HFFc6 (cell line): ENCODE results near the gene MAGI1. TPM values are rescaled to one million over a fixed set of nuclear protein-coding genes. Genes with fewer than 3 reads are reported as not detected.

ENCODE experiments used
- DNase-seq: peaks from one replicate; pipeline ENCODE4 v3.0.0-alpha.2; 2018
- H3K27ac Mint-ChIP-seq: 2 replicates; pipeline ENCODE4 v1.8.0; 2020; ENCODE audit warnings: mild to moderate bottlenecking, mixed read lengths
- H3K27me3 Mint-ChIP-seq: 2 replicates; pipeline ENCODE4 v1.8.0; 2021; ENCODE audit warnings: mild to moderate bottlenecking, moderate library complexity, mixed read lengths; ENCODE audit not compliant: insufficient read depth
- H3K36me3 Mint-ChIP-seq: 2 replicates; pipeline ENCODE4 v1.8.0; 2021; ENCODE audit warnings: low read depth, mixed read lengths
- H3K4me1 Mint-ChIP-seq: 2 replicates; pipeline ENCODE4 v1.8.0; 2020; ENCODE audit warnings: low read depth, mixed read lengths
- H3K4me3 Mint-ChIP-seq: 2 replicates; pipeline ENCODE4 v1.8.0; 2020; ENCODE audit warnings: mild to moderate bottlenecking, moderate library complexity, mixed read lengths
- H3K9me3 Mint-ChIP-seq: 2 replicates; pipeline ENCODE4 v1.8.0; 2020; ENCODE audit warnings: mild to moderate bottlenecking, mixed read lengths
- CTCF ChIP-seq: fragments of 200-600 bp; sonication (generic); IDR thresholded peaks from 2 replicates; pipeline ENCODE4 v1.5.0; 2021; ENCODE audit warnings: antibody characterized with exemption, mild to moderate bottlenecking
- total RNA-seq, 6 experiments: library from RNA; stranded (reverse); fragmentation: NEBNext Ultra II Directional; extraction: Animal tissue kit (Norgen Biotek cat#: 25700); gene quantifications; 2 replicates in 1 of 6; 3 replicates in 5 of 6; pipeline ENCODE4 v1.2.3, GENCODE V29; 2021

The MAGI1 gene
- total RNA-seq, 6 experiments from 2014 or later = 21.1 to 30.5 (median 22.4) TPM

GRCh38 chr3:65436580-65436979 is 602.1 kb downstream of the MAGI1 start:
- Mint-ChIP-seq H3K36me3 (peaks cover 10% of the 10 kb centered on the region; the same call in 1 of the 2 replicates), H3K27me3 (no peaks in the 10 kb centered on the region), H3K4me3 (no peak overlapping the region), H3K9me3 (no peaks in the 10 kb centered on the region), H3K4me1 (no peaks in the 10 kb centered on the region), H3K27ac (no peak overlapping the region)
- no peak for DNase-seq
- TF ChIP-seq CTCF = peak; percentile 48

- Mint-ChIP-seq H3K36me3 (peaks cover 19% of the 10 kb centered on the region), H3K27ac (no peak overlapping the region), H3K27me3 (no peaks in the 10 kb centered on the region), H3K4me3 (no peak overlapping the region), H3K4me1 (no peaks in the 10 kb centered on the region), H3K9me3 (no peaks in the 10 kb centered on the region)
- no peak for DNase-seq
- no peak for TF ChIP-seq CTCF
Observed at GRCh38 chr3:65433480-65433879, 605.2 kb downstream of the MAGI1 start.

- Mint-ChIP-seq H3K36me3 (peaks cover 19% of the 10 kb centered on the region), H3K4me1 (no peaks in the 10 kb centered on the region), H3K9me3 (no peaks in the 10 kb centered on the region), H3K27me3 (no peaks in the 10 kb centered on the region), H3K27ac (no peak overlapping the region), H3K4me3 (no peak overlapping the region)
- TF ChIP-seq CTCF = no peak
- no peak for DNase-seq
Observed at GRCh38 chr3:65432388-65433003, 606.2 kb downstream of the MAGI1 start.

GRCh38 chr3:65425880-65426279 is 612.8 kb downstream of the MAGI1 start:
- H3K9me3 Mint-ChIP-seq = no peaks in the 10 kb centered on the region
- no peaks in the 10 kb centered on the region for H3K4me1 Mint-ChIP-seq
- no peak overlapping the region for H3K4me3 Mint-ChIP-seq
- no peak overlapping the region for H3K27ac Mint-ChIP-seq
- peaks cover 9% of the 10 kb centered on the region for H3K36me3 Mint-ChIP-seq
- peak; percentile 68 for TF ChIP-seq CTCF
- peak; percentile 27 for DNase-seq
- no peaks in the 10 kb centered on the region; the same call in 1 of the 2 replicates for H3K27me3 Mint-ChIP-seq

- no peaks in the 10 kb centered on the region for H3K9me3 Mint-ChIP-seq
- H3K4me1 Mint-ChIP-seq = peaks cover 8% of the 10 kb centered on the region
- no peak for DNase-seq
- H3K27me3 Mint-ChIP-seq = no peaks in the 10 kb centered on the region; the same call in none of the 2 replicates
- TF ChIP-seq CTCF = no peak
- no peak overlapping the region for H3K4me3 Mint-ChIP-seq
- H3K27ac Mint-ChIP-seq = no peak overlapping the region
- H3K36me3 Mint-ChIP-seq = no peaks in the 10 kb centered on the region
Observed at GRCh38 chr3:65422154-65422553, 616.6 kb downstream of the MAGI1 start.
